Mucosa of rectum (tissue), 2 donors: ENCODE measurements around the gene TRAF3.

Experiments used
- H3K27ac ChIP-seq, 2 donors: one replicate each; pipeline ENCODE4 v1.7.0; 2013; ENCODE audit warnings: inconsistent platforms in 2 of 2, low read depth in 2 of 2, low read length in 2 of 2
- H3K27me3 ChIP-seq, 2 donors: one replicate each; pipeline ENCODE4 v1.7.0; 2013; ENCODE audit warnings: low read length in 2 of 2; ENCODE audit not compliant: control insufficient read depth in 2 of 2, insufficient read depth in 2 of 2
- H3K36me3 ChIP-seq, 2 donors: one replicate each; pipeline ENCODE4 v1.7.0; 2013; ENCODE audit warnings: low read length in 2 of 2; ENCODE audit not compliant: control insufficient read depth in 2 of 2, insufficient read depth in 2 of 2
- H3K4me1 ChIP-seq, 2 donors: one replicate each; pipeline ENCODE4 v1.7.0; 2013; ENCODE audit warnings: low read length in 2 of 2, mild to moderate bottlenecking in 1 of 2; ENCODE audit not compliant: control insufficient read depth in 2 of 2, insufficient read depth in 2 of 2
- H3K4me3 ChIP-seq, 2 donors: one replicate each; pipeline ENCODE4 v1.7.0; 2013; ENCODE audit warnings: low read length in 2 of 2
- H3K9ac ChIP-seq, 2 donors: one replicate each; pipeline ENCODE4 v1.7.0; 2013; ENCODE audit warnings: low read length in 2 of 2, low read depth in 1 of 2, mild to moderate bottlenecking in 1 of 2
- H3K9me3 ChIP-seq, 2 donors: one replicate each; pipeline ENCODE4 v1.7.0; 2013; ENCODE audit warnings: low read length in 2 of 2; ENCODE audit not compliant: control insufficient read depth in 2 of 2
- donor health status: healthy.
- donor health status: Normal muscosa, but diverticular disease.

The TRAF3 gene

GRCh38 chr14:102768223-102769048 is 8.8 kb upstream of the TRAF3 start:
- no peaks in the 10 kb centered on the region for H3K27me3 ChIP-seq
- no peak overlapping the region for H3K9ac ChIP-seq
- H3K4me1 ChIP-seq, result no peaks in the 10 kb centered on the region
- H3K27ac ChIP-seq, result peak overlapping the region; percentile 8 to 32
- no peak overlapping the region for H3K4me3 ChIP-seq
- H3K36me3 ChIP-seq, result no peaks in the 10 kb centered on the region
- no peaks in the 10 kb centered on the region for H3K9me3 ChIP-seq

- Histone ChIP-seq H3K9ac (no peak overlapping the region), H3K27ac (peak overlapping the region in 1 of 2 donors; percentile 32), H3K4me3 (no peak overlapping the region), H3K27me3 (no peaks in the 10 kb centered on the region), H3K9me3 (no peaks in the 10 kb centered on the region), H3K36me3 (no peaks in the 10 kb centered on the region), H3K4me1 (no peaks in the 10 kb centered on the region)
These were observed 8.3 kb upstream of the TRAF3 start for GRCh38 chr14:102769049-102769327.

- H3K36me3 ChIP-seq, result no peaks in the 10 kb centered on the region
- no peaks in the 10 kb centered on the region for H3K27me3 ChIP-seq
- H3K27ac ChIP-seq, result no peak overlapping the region
- no peak overlapping the region for H3K9ac ChIP-seq
- peaks cover 4 to 6% of the 10 kb centered on the region in 2 donors for H3K4me1 ChIP-seq
- no peaks in the 10 kb centered on the region for H3K9me3 ChIP-seq
- H3K4me3 ChIP-seq, result no peak overlapping the region
These were observed 6.8 kb upstream of the TRAF3 start for GRCh38 chr14:102770147-102771123.

- H3K9ac ChIP-seq, result no peak overlapping the region
- H3K4me1 ChIP-seq, result peaks cover 4 to 13% of the 10 kb centered on the region in 2 donors
- no peaks in the 10 kb centered on the region for H3K36me3 ChIP-seq
- H3K27ac ChIP-seq, result no peak overlapping the region
- no peak overlapping the region for H3K4me3 ChIP-seq
- no peaks in the 10 kb centered on the region for H3K9me3 ChIP-seq
- no peaks in the 10 kb centered on the region for H3K27me3 ChIP-seq
These were observed 6.1 kb upstream of the TRAF3 start for GRCh38 chr14:102771144-102771543.

GRCh38 chr14:102772781-102773570 is 4.3 kb upstream of the TRAF3 start:
- H3K4me1 ChIP-seq, result peaks cover 11 to 20% of the 10 kb centered on the region in 2 donors
- no peaks in the 10 kb centered on the region for H3K36me3 ChIP-seq
- no peak overlapping the region for H3K27ac ChIP-seq
- no peaks in the 10 kb centered on the region for H3K9me3 ChIP-seq
- H3K4me3 ChIP-seq, result no peak overlapping the region
- H3K27me3 ChIP-seq, result no peaks in the 10 kb centered on the region
- no peak overlapping the region for H3K9ac ChIP-seq

GRCh38 chr14:102774391-102775153 is 2.7 kb upstream of the TRAF3 start:
- H3K36me3 ChIP-seq, result no peaks in the 10 kb centered on the region
- H3K9ac ChIP-seq, result peak overlapping the region in 1 of 2 donors; percentile 56
- peaks cover 22 to 25% of the 10 kb centered on the region in 2 donors for H3K4me1 ChIP-seq
- no peaks in the 10 kb centered on the region for H3K27me3 ChIP-seq
- H3K4me3 ChIP-seq, result peak overlapping the region in 1 of 2 donors; percentile 41
- H3K27ac ChIP-seq, result peak overlapping the region in 1 of 2 donors; percentile 38
- H3K9me3 ChIP-seq, result no peaks in the 10 kb centered on the region

GRCh38 chr14:102775855-102776760 is 1.1 kb upstream of the TRAF3 start:
- Histone ChIP-seq H3K36me3 (no peaks in the 10 kb centered on the region), H3K9me3 (no peaks in the 10 kb centered on the region), H3K4me1 (peaks cover 22 to 30% of the 10 kb centered on the region in 2 donors), H3K27me3 (no peaks in the 10 kb centered on the region), H3K9ac (peak overlapping the region; percentile 14 to 65), H3K27ac (peak overlapping the region; percentile 90 to 91), H3K4me3 (peak overlapping the region; percentile 7 to 22)

- Histone ChIP-seq H3K9ac (peak overlapping the region; percentile 81 to 89), H3K27me3 (no peaks in the 10 kb centered on the region), H3K27ac (peak overlapping the region; percentile 73 to 85), H3K4me1 (peaks cover 22 to 30% of the 10 kb centered on the region in 2 donors), H3K9me3 (no peaks in the 10 kb centered on the region), H3K4me3 (peak overlapping the region; percentile 79 to 80), H3K36me3 (no peaks in the 10 kb centered on the region)
These were observed 575 bp downstream of the TRAF3 start for GRCh38 chr14:102777711-102778337.
